Measurements from ENCODE around the gene CCL3.
"Not testable (repeated sequence)": the region's sequence is repeated elsewhere in the genome, so short reads cannot be mapped to it uniquely, and the experiment has no call there.

The CCL3 gene

GRCh38 chr17:36086791-36087190, 3.2 kb downstream of the CCL3 start:
- DNase-seq (ENCODE audit: low spot score), result no peak

- DNase-seq (ENCODE audit: low spot score), result no peak
These were observed 4.2 kb downstream of the CCL3 start for GRCh38 chr17:36085765-36086164.

GRCh38 chr17:36083691-36084090, 6.3 kb downstream of the CCL3 start:
- not testable (repeated sequence) for DNase-seq (ENCODE audit: low spot score)

- not testable (repeated sequence) for DNase-seq (ENCODE audit: low spot score)
These were observed 7.3 kb downstream of the CCL3 start for GRCh38 chr17:36082482-36083120.

DNA sequence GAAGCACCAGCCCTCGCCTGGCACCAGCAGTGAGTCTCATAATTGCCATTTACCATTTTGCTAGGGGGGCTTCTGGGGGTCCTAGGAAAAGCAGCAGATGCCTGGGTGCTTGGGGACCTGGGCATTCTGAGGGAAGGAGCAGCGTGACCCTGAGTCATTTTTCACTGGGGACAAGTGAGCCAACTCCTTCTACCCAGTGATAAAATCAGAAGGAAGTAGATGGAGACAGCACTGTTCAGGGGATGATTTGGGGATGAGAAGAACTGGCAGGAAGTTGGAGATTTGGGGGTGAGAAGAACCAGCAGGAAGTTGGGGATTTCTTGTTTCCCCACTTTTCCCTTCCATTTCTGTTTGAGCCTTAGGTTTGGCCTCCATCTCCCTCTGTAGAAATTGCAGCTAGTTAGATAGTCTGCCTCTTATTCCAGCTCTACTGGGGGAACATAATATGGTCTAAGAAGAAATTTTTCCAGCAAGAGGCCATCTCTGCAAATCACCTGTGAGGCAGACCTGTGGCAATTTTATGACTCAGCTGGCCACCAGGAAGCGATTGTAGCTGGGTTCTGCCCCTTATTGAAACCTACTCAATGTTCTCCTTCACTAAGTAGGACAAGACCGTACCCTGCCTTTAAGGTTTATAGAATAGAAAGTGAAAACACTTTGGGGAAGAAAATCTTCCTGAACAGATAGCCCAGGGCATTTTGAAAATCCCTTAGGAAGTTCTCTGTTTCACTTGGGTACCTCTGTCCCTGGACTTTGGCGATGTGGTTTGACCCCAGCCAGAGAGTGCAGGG, 8.1 kb downstream of the CCL3 start:
- DNase-seq (ENCODE audit: low spot score), result not testable (repeated sequence)

- no peak for DNase-seq (ENCODE audit: low spot score)
These were observed 15.6 kb downstream of the CCL3 start for GRCh38 chr17:36074365-36074764.

- peak; percentile 11 for DNase-seq (ENCODE audit: low spot score)
These were observed 17.4 kb downstream of the CCL3 start for GRCh38 chr17:36072431-36073121.

DNA sequence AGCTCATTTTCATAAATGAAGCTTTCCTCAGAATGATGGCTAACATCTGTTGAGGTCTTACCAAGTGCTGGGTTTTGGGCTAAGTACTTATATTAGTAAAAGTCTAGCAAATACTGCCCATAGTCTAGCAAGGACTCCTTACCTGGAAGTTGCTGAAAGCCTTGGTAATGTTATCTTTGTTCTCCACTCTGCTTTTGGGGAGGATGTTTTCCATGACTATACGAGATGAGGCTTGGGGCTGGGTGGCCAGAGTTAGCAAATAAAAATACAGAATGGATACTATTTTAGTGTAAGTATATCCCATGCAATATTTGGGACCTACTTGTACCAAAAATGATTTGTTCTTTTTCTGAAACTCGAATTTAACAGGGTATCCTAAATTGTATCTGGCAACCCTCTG, 18.2 kb downstream of the CCL3 start:
- no peak for DNase-seq (ENCODE audit: low spot score)

DNA sequence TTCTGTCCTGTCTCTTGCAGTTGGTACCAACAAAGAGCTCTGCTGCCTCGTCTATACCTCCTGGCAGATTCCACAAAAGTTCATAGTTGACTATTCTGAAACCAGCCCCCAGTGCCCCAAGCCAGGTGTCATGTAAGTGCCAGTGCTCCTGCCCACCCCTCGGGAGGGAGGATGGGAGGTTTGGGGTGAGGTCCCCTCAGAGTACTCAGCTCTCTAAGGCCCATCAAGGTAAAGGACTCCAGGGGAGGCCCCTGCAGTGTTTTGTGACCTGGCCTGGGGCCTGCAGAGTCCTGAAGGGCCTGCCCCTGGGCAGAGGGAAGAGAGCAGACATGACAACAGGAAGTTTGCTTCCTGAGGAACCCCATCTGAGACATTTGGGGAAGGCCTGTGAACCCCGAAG, 19.5 kb downstream of the CCL3 start:
- no peak for DNase-seq (ENCODE audit: low spot score)

- no peak for DNase-seq (ENCODE audit: low spot score)
These were observed 20.8 kb downstream of the CCL3 start for GRCh38 chr17:36069136-36069535.

- DNase-seq (ENCODE audit: low spot score), result no peak
These were observed 21.4 kb downstream of the CCL3 start for GRCh38 chr17:36068524-36068923.

- no peak for DNase-seq (ENCODE audit: low spot score)
These were observed 23.5 kb downstream of the CCL3 start for GRCh38 chr17:36066365-36066985.

DNA sequence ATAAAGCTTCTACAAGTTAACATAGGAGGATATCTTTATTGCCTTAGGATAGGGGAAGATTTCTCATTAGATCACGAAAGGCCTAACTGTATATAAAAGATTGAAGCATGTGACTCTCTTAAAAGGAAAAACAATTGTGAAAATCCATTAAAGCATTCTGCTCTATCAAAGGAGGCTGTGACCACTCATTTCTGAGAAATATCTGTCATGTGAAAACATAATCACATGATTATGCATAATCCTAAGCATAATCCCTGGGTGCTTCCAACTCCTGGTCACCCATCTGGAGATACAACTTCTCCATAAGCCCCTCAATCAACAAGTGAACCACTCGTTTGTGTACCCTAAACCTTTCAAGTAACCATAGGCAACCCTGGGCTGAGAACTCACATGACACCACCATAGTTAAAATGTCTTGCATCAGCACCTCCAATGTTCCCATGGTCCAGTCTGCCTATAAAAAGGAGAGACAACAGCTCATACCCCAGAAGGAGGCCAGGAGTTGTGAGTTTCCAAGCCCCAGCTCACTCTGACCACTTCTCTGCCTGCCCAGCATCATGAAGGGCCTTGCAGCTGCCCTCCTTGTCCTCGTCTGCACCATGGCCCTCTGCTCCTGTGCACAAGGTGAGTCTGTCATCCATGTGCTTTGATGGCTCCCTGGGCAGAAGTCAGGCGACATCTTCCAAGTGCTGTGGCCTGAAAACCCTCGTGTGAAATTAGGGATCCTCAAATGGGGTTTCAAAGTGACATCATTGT, 26.0 kb downstream of the CCL3 start, which contains the start of gene CCL18:
Gene CCL18 (plus strand): TSS at position 487 of the 756 bp plus-strand sequence. CDS start 71 bp downstream, at position 558.
- DNase-seq (ENCODE audit: low spot score), result no peak

DNA sequence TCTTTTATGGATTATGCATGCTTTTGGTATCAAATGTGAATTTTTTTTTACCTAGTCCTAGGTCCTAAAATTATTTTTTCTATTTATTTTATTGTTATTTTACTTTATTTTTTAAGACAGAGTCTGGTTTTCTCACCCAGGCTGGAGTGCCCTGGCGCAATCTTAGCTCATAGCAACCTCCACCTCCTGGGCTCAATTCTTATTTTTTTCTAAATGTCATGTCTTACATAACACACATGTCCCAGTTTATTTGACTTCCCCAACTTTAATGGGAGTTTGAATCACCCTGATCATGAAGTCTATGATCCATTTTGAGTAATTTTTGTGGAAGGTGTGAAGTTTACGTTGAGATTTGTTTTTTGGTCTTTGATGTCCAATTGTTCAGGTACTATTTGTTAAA, 29.1 kb downstream of the CCL3 start:
- DNase-seq (ENCODE audit: low spot score), result no peak

DNA sequence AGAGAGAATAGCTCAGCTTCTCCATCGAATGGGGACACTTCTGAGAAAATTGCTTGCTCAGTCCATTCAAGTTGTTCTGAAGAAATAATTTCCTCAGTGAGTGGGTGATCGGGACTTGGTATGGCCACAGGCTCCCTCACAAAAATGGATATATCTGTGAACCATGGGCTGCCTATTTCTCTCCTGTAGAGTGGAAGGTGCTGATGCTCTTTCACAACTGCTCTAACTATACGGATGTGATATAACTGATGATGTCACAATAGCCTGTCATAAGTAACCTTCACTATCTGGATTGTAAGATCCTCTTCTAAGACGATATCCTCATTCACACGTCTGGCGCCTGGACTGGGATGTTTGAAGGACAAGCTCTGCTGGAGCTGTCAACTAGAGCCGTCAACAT, 30.5 kb downstream of the CCL3 start:
- DNase-seq (ENCODE audit: low spot score), result no peak

DNA sequence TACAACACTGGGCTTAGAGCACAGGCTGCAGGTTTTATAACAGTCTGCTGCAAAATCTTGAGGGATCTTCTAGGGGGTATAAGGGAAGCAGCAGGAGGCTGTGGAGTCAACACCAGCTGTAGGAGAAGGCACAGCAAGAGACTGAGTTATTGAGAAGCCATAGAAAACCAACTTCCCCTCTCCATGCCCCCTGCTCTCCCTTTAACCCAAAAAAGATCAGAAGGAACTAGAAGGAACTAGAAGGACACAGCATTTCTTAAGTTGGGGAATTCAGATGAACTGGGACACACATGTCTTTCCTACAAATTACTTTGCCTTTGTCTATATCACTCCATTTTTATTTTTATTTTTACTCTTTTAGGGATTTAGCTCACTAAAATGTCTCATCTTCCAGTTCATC, 32.0 kb downstream of the CCL3 start:
- no peak for DNase-seq (ENCODE audit: low spot score)

GRCh38 chr17:36055921-36056520, 33.9 kb downstream of the CCL3 start:
- DNase-seq (ENCODE audit: low spot score), result no peak

DNA sequence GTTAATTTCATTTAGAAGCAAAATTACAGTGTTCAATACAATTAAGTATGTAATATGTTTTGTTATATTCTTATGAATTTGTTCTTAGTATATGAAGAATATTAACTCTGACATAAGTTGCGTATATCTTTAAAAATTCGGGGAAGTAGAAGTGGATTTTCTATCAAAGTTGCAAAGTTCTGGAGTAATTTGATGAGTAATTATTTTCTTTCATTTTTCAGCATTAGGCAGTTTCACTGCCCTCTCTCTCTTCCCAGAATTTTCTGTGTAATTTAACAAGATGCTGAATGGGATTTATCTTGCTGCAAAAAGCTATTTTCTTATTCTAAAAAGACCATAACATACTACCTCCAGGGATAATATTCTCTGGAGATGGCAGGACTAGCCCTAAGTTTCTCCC, 34.8 kb downstream of the CCL3 start:
- no peak for DNase-seq (ENCODE audit: low spot score)

- DNase-seq (ENCODE audit: low spot score), result no peak
These were observed 40.3 kb downstream of the CCL3 start for GRCh38 chr17:36049643-36050042.

DNA sequence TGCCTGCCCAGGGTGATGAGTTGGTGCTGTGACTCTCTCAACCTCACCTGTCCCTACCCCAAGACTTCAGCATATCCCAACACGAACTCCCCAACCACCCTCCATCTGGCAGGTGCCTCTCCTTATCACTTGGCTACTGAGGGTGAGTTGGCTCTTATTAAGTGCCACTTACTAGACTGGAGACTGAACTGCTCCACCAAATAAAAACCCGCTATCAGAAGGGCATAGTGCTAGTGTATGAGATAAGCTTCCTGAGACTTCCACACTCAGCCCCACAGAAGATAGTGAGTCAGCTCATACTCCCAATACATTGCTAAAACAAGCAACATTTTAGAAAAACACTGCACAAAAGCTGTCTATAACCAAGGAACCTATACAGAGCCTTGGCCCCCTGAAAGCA, 41.9 kb downstream of the CCL3 start:
- DNase-seq (ENCODE audit: low spot score), result no peak

Data from SK-N-DZ (cell line).